ENCODE data around the gene ERBB2.

Gene ERBB2

DNA sequence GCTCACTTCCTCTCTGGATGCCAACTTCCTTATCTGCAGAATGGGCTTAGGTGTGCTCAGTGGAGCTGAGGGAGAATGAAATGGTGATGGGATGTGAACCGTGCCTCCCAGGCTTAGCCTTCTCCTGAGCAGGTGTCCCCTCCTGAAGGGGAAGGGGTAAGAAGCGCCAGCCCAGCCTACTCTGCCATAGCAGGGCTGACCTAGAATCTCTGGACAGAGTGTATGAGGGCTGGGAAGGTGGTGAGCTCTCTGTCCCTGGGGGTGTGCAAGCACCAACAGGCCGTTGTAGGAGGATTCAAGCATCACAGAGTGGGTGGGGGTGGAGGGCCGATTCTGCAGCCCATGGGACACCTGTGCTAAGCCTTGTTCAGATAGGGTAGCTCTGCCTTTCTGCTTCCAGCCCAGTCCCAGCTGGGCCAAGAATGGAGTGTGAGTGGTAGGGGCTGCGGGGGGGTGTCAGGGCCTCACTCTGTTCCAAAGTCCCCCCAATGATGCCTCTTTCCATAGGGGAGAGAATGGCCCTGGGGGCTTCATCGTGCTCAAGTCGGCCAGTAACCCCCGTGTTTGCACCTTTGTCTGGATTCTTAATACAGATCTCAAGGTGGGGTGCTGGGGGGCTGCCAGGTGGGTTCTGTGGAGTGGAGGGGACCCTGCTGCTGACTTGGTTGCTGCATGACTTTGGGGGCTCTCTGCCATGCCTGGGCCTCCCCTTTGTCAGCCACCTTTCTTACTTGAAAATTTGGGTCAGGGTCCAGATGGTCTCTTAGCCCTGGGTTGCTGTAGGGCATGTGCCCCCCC lies 37.9 kb upstream of the ERBB2 start:
- H3F3A ChIP-seq (ENCODE audit: insufficient read depth, low read length) = no peaks in the 10 kb centered on the region
- H3K4me3 ChIP-seq (ENCODE audit: low read length) = no peak overlapping the region
- TF ChIP-seq, protein P1, sequence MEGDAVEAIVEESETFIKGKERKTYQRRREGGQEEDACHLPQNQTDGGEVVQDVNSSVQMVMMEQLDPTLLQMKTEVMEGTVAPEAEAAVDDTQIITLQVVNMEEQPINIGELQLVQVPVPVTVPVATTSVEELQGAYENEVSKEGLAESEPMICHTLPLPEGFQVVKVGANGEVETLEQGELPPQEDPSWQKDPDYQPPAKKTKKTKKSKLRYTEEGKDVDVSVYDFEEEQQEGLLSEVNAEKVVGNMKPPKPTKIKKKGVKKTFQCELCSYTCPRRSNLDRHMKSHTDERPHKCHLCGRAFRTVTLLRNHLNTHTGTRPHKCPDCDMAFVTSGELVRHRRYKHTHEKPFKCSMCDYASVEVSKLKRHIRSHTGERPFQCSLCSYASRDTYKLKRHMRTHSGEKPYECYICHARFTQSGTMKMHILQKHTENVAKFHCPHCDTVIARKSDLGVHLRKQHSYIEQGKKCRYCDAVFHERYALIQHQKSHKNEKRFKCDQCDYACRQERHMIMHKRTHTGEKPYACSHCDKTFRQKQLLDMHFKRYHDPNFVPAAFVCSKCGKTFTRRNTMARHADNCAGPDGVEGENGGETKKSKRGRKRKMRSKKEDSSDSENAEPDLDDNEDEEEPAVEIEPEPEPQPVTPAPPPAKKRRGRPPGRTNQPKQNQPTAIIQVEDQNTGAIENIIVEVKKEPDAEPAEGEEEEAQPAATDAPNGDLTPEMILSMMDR (IDR thresholded peaks at IDR 0.05; ENCODE audit: low read length) = no peak
- no peak for TF ChIP-seq EZH2 (optimal IDR thresholded peaks at IDR 0.05; ENCODE audit: low read depth, low read length)
- no peak for TF ChIP-seq EZH2phosphoT487 (IDR thresholded peaks at IDR 0.05; ENCODE audit: low read length)
- no peaks in the 10 kb centered on the region for H4K20me1 ChIP-seq (ENCODE audit: insufficient read depth, low read length)
- no peaks in the 10 kb centered on the region for H3K79me2 ChIP-seq (ENCODE audit: low read length)
- no peaks in the 10 kb centered on the region for H3K36me3 ChIP-seq (replicated peaks; ENCODE audit: insufficient read depth, low read length)
- peaks cover 6% of the 10 kb centered on the region for H3K27me3 ChIP-seq (replicated peaks; ENCODE audit: insufficient read depth, low read length)
- H3K27ac ChIP-seq (ENCODE audit: low read length) = no peak overlapping the region
- no peak overlapping the region for H2AFZ ChIP-seq (ENCODE audit: low read length)
- no peak overlapping the region for H3K4me2 ChIP-seq (ENCODE audit: low read depth, low read length)
- DNase-seq = no peak
- no peaks in the 10 kb centered on the region for H3K9me3 ChIP-seq (replicated peaks; ENCODE audit: insufficient read depth, low read length)
- no peaks in the 10 kb centered on the region for H3K9me2 ChIP-seq (replicated peaks; ENCODE audit: insufficient read depth, low read length)
- H3K4me1 ChIP-seq (ENCODE audit: low read length) = no peaks in the 10 kb centered on the region
- no peak overlapping the region for H3K9ac ChIP-seq (ENCODE audit: low read length)

DNA sequence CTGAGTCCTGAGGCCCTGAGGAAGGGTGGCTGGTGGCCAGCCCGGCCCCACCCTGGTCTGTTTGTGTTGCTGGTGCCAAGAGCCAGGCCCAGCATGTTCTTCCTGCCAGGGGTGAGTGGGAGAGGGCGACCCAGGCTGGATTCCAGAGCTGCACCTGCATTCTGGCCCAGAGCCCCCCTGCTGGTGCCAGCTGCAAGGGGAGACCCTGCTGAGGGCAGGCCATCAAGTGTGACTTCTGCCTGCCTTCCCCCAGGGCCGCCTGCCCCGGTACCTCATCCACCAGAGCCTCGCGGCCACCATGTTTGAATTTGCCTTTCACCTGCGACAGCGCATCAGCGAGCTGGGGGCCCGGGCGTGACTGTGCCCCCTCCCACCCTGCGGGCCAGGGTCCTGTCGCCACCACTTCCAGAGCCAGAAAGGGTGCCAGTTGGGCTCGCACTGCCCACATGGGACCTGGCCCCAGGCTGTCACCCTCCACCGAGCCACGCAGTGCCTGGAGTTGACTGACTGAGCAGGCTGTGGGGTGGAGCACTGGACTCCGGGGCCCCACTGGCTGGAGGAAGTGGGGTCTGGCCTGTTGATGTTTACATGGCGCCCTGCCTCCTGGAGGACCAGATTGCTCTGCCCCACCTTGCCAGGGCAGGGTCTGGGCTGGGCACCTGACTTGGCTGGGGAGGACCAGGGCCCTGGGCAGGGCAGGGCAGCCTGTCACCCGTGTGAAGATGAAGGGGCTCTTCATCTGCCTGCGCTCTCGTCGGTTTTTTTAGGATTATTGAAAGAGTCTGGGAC lies 37.1 kb upstream of the ERBB2 start:
- H3K27ac ChIP-seq (ENCODE audit: low read length) = no peak overlapping the region
- H2AFZ ChIP-seq (ENCODE audit: low read length) = no peak overlapping the region

DNA sequence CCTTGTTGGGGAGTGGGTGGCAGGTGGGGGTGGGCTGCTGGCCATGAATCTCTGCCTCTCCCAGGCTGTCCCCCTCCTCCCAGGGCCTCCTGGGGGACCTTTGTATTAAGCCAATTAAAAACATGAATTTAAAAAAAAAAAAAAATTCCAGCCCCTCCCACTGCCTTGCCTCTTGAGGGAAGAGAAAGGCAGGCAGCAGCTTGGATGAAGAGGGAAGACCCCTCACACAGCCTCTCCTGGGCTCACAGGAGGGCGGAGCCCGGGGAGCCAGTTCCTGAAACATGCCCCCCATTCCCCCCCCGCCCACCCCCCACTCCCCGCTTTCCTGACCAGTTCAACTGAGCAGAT lies 36.5 kb upstream of the ERBB2 start:
- Histone ChIP-seq H4K20me1 (ENCODE audit: insufficient read depth, low read length) (no peaks in the 10 kb centered on the region), H3K79me2 (ENCODE audit: low read length) (no peaks in the 10 kb centered on the region), H3F3A (ENCODE audit: insufficient read depth, low read length) (no peaks in the 10 kb centered on the region), H3K4me3 (ENCODE audit: low read length) (no peak overlapping the region), H3K9me3 (replicated peaks; ENCODE audit: insufficient read depth, low read length) (no peaks in the 10 kb centered on the region), H3K27me3 (replicated peaks; ENCODE audit: insufficient read depth, low read length) (peaks cover 18% of the 10 kb centered on the region), H3K4me1 (ENCODE audit: low read length) (no peaks in the 10 kb centered on the region), H3K9me2 (replicated peaks; ENCODE audit: insufficient read depth, low read length) (no peaks in the 10 kb centered on the region), H3K4me2 (ENCODE audit: low read depth, low read length) (no peak overlapping the region), H3K36me3 (replicated peaks; ENCODE audit: insufficient read depth, low read length) (no peaks in the 10 kb centered on the region), H3K9ac (ENCODE audit: low read length) (no peak overlapping the region), H2AFZ (ENCODE audit: low read length) (no peak overlapping the region), H3K27ac (ENCODE audit: low read length) (no peak overlapping the region)
- no peak for DNase-seq
- TF ChIP-seq EZH2phosphoT487 (IDR thresholded peaks at IDR 0.05; ENCODE audit: low read length) (no peak), EZH2 (optimal IDR thresholded peaks at IDR 0.05; ENCODE audit: low read depth, low read length) (no peak)
- TF ChIP-seq, protein P1 (IDR thresholded peaks at IDR 0.05; ENCODE audit: low read length) = no peak

More for the DNA sequence above, 37.1 kb upstream of the ERBB2 start:
- Histone ChIP-seq H3K36me3 (replicated peaks; ENCODE audit: insufficient read depth, low read length) (no peaks in the 10 kb centered on the region), H3K79me2 (ENCODE audit: low read length) (no peaks in the 10 kb centered on the region), H3K9me3 (replicated peaks; ENCODE audit: insufficient read depth, low read length) (no peaks in the 10 kb centered on the region), H3K4me1 (ENCODE audit: low read length) (no peaks in the 10 kb centered on the region), H3K4me2 (ENCODE audit: low read depth, low read length) (no peak overlapping the region), H3K4me3 (ENCODE audit: low read length) (no peak overlapping the region), H4K20me1 (ENCODE audit: insufficient read depth, low read length) (no peaks in the 10 kb centered on the region), H3K9ac (ENCODE audit: low read length) (no peak overlapping the region), H3K27me3 (replicated peaks; ENCODE audit: insufficient read depth, low read length) (peaks cover 12% of the 10 kb centered on the region), H3K9me2 (replicated peaks; ENCODE audit: insufficient read depth, low read length) (no peaks in the 10 kb centered on the region), H3F3A (ENCODE audit: insufficient read depth, low read length) (no peaks in the 10 kb centered on the region)
- no peak for DNase-seq
- TF ChIP-seq EZH2 (optimal IDR thresholded peaks at IDR 0.05; ENCODE audit: low read depth, low read length) (no peak), EZH2phosphoT487 (IDR thresholded peaks at IDR 0.05; ENCODE audit: low read length) (no peak)
- TF ChIP-seq, protein P1 (IDR thresholded peaks at IDR 0.05; ENCODE audit: low read length) = no peak
